Occipital lobe (tissue), 2 donors: ENCODE measurements around the gene CCSER1. TPM values are rescaled to one million over a fixed set of nuclear protein-coding genes. Genes with fewer than 3 reads are reported as not detected.
"Not testable (repeated sequence)": the region's sequence is repeated elsewhere in the genome, so short reads cannot be mapped to it uniquely, and the experiment has no call there.

Source experiments
- DNase-seq: peaks from one replicate; lab custom pipeline; 2025; lab: John Stamatoyannopoulos, UW
- total RNA-seq: library from RNA; depleted of rRNA; stranded (reverse); fragments of >200 nt; gene quantifications from one replicate; pipeline ENCODE4 v1.2.3, GENCODE V29; 2014

CCSER1 gene
- total RNA-seq, 1 donor from 2014 or later, result 246 TPM

DNA sequence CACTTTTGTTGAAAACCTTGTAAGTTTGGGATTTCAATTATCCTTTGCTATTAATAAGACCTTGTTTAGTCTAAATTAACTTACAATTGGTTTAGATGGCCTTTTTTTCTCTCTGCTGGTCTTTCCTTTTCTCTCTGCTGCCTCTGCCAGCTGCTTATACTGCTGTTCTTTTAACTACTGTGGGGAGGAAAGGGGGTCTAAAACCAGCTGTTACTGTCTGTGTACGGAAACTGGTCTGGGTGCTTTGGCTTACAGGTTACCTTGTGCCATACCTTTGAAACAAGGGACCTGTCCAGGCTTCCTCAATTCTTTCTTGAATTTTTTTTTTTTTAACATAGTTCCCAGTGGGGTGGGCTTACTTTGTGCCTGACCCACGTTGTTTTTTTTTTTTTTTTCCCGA lies 1230.8 kb downstream of the CCSER1 start:
- not testable (repeated sequence) for DNase-seq

- not testable (repeated sequence) for DNase-seq
Measured at GRCh38 chr4:91358621-91359020, 1231.4 kb downstream of the CCSER1 start.

GRCh38 chr4:91359041-91360031 lies 1232.1 kb downstream of the CCSER1 start:
- no peak for DNase-seq

DNA sequence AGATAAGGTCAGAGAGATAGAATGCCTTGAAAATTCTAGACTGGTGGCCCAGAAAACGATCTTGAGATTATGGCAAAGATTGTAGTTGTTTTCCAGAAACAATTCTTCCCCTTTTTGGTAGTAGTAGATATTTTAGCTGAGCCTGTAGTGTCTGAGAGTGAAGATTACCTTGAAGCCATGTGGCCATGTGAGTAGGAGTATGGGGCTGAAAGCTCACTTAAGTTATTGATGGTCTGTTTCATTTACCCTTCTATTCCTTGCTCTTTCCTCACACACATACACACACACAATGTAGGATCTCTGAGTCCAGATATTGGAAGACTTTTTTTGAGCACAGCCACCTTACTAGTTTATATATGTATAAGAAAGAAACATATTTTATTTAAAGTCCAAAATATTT lies 1234.9 kb downstream of the CCSER1 start:
- no peak for DNase-seq

- no peak for DNase-seq
Measured at GRCh38 chr4:91366554-91366953, 1239.4 kb downstream of the CCSER1 start.

GRCh38 chr4:91369116-91369515 lies 1241.9 kb downstream of the CCSER1 start:
- DNase-seq, result no peak

DNA sequence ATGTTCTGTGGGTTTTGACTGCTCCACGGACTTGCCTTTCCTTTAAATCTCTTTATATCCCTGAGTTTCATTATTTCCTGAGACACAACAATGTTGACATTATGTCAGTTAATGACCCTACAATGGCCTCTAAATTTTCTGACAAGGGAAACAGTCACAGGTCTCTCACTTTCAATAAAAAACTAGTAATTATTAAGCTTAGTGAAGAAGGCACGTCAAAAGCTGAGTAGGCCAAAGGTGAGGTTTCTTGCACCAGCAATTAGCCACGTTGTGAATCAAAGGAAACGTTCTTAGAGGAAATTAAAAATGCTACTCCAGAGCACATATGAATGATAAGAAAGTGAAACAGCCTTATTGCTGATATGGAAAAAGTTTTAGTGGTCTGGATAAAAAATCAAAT lies 1246.4 kb downstream of the CCSER1 start:
- DNase-seq, result no peak

- not testable (repeated sequence) for DNase-seq
Measured at GRCh38 chr4:91405431-91405830, 1278.2 kb downstream of the CCSER1 start.

DNA sequence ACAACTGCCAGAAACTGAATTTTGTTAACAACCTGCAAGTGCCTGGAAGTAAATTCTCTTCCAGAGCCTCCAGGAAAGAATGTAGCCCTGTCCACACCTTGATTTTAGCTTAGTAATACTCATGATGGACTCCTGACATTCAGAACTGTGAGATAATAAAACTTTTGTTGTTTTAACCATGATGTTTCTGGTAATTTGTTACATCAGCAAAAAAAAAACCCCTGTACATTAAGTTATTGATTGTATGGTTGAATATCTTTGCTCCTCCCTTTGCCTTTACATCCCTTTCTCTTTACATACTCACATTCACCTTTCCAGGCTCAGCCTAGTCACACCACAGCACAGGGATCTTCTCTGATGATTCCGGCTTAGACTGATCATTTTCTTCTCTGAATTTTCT lies 1294.8 kb downstream of the CCSER1 start:
- no peak for DNase-seq

GRCh38 chr4:91426725-91427124 lies 1299.5 kb downstream of the CCSER1 start:
- DNase-seq, result no peak

GRCh38 chr4:91427171-91427570 lies 1300.0 kb downstream of the CCSER1 start:
- DNase-seq, result no peak

GRCh38 chr4:91434631-91435030 lies 1307.4 kb downstream of the CCSER1 start:
- no peak for DNase-seq

- no peak for DNase-seq
Measured at GRCh38 chr4:91436556-91436955, 1309.4 kb downstream of the CCSER1 start.

DNA sequence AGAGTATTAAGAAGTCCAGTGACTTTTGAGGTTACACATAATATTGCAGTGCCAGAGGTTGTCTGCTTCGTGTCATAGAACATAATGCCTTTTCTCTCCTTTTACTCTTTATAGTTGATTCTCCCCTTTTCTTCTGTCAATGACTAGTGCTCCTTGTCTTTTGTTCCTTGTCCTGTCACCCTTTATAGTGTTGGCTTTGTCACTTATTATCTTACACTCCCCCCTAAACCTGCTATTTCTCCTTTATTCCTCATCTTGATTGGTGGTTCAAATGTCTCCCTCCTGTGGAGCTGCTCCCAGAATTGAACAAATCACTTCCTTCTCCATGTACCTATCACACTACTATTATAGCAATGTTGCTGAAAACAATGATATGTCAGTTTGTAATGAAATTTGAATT lies 1320.0 kb downstream of the CCSER1 start:
- no peak for DNase-seq

DNA sequence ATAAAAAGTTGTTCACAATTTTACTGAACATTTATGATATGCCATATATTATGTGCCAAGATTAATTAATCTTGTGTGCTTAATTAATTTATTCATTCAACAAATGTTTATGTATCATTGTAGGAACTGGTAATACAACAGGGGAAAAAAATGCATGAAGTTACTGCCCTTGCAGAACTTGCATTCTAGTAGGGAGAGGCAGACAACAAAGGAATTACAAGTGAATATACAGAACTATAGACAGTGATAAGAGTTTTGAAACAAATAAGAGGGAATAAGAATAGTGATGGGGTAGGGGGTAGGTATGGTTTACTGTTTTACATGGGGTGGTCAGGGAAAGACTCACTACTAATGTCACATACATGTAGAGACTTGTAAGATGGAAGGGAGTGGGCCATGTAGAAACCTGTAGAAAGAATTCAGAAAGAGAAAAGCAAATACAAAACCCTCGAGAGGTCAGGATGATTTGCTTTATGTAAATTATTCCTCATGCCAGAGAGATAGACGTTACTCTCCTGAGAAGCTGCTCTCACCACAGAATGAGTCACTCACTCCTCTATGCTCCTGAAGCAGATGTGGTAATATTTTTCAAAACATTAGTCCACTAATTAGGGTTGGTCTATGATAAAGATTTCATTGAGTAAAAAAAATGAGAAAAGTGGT lies 1321.6 kb downstream of the CCSER1 start:
- DNase-seq, result no peak

DNA sequence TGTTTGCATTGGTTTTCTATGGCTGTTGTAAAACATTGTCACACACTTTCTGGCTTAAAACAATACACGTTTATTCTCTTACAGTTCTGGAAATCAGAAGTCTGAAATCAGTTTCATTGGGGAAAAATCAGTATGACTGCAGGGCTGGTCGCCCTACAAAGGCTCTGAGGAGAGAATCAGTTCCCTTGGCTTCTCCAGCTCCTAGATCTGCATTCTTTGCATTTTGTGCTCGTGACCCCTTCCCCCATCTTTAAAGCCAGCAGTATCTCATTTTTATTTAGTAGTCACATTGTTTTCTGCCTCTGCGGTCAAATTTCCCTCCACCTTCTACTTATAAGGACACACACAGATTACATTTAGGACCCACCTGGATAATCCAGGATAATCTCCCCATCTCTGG lies 1326.9 kb downstream of the CCSER1 start:
- DNase-seq, result no peak

DNA sequence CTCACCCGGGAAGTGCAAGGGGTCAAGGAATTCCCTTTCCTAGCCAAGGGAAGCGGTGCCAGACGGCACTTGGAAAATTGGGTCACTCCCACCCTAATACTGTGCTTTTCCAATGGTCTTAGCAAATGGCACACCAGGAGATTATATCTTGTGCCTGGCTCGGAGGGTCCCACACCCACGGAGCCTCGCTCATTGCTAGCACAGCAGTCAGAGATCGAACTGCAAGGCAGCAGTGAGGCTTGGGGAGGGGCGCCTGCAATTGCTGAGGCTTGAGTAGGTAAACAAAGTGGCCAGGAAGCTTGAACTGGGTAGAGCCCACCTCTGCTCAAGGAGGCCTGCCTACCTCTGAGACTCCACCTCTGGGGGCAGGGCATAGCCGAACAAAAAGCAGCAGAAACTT lies 1335.4 kb downstream of the CCSER1 start:
- DNase-seq, result not testable (repeated sequence)

DNA sequence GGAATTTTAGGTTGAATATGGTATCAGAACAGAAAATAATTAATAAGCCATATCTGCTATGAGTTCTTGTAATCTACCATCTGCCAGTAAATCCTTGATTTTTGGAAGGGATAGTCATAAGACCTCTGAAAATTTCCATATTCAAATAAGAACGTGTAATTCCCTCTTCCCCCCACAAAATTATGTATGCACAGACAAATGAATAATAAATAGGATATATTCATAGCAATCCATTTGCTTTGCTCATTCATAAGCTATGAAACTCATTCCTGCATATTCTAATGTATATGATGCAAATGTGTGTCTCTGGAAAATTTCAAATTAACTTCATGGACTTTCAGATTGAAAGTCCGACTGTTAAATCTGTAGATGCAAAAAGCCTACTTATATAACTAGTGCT lies 1343.5 kb downstream of the CCSER1 start:
- DNase-seq, result no peak

GRCh38 chr4:91471280-91471679 lies 1344.1 kb downstream of the CCSER1 start:
- no peak for DNase-seq

- no peak for DNase-seq
Measured at GRCh38 chr4:91472046-91472445, 1344.9 kb downstream of the CCSER1 start.

- no peak for DNase-seq
Measured at GRCh38 chr4:91485415-91485814, 1358.2 kb downstream of the CCSER1 start.

- no peak for DNase-seq
Measured at GRCh38 chr4:91488946-91489345, 1361.8 kb downstream of the CCSER1 start.

DNA sequence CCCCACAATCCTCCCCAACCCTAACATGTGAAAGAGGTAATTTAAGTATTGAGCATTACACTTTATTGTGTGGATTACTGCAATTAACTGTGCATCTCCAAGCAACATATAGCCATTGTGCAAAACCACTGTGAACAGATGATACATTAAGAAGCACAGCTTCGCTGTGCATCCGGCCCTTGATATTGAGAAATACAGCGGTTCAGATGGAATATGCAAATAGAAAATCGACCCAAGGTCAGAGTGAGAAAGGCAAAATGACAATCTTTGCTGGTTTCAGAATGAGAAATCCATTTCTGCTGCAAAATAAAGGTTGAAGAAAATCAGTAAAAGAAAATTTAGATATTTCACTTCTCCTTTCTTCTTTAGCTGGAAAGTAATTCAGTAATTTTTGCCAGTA lies 1370.7 kb downstream of the CCSER1 start:
- DNase-seq, result no peak
